ENCODE data around the gene CPTP. TPM values are rescaled to one million over a fixed set of nuclear protein-coding genes. Genes with fewer than 3 reads are reported as not detected.

Gene CPTP
- total and polyA plus RNA-seq, 10 of the 15 experiments (the other 5 are each of a cell fraction or from before 2014, with no cell fraction given): 0.06 to 24.3 (median 10.0) TPM

GRCh38 chr1:1377540-1378205 lies 53.1 kb downstream of the CPTP start (continued):
- TF ChIP-seq SPI1 (IDR thresholded peaks at IDR 0.05; ENCODE audit: borderline replicate concordance, insufficient read depth, low read depth, low read length) (no peak), ZNF622 (IDR thresholded peaks at IDR 0.05) (no peak), CEBPB (IDR thresholded peaks at IDR 0.05; ENCODE audit: borderline replicate concordance in 1 of 2, low read depth in 2 of 2, low read length in 2 of 2) (no peak), SUZ12 (IDR thresholded peaks at IDR 0.05; ENCODE audit: unreplicated experiment) (no peak), FOS (IDR thresholded peaks at IDR 0.05; ENCODE audit: borderline replicate concordance, extremely low read depth, insufficient read length) (no peak), PAX8 (IDR thresholded peaks at IDR 0.05) (no peak), TAF1 (IDR thresholded peaks at IDR 0.05; ENCODE audit: borderline replicate concordance, low read depth, low read length) (no peak), SUPT20H (IDR thresholded peaks at IDR 0.05; ENCODE audit: borderline replicate concordance, control insufficient read depth, low read depth, low read length) (no peak)
- TF ChIP-seq, protein P1, sequence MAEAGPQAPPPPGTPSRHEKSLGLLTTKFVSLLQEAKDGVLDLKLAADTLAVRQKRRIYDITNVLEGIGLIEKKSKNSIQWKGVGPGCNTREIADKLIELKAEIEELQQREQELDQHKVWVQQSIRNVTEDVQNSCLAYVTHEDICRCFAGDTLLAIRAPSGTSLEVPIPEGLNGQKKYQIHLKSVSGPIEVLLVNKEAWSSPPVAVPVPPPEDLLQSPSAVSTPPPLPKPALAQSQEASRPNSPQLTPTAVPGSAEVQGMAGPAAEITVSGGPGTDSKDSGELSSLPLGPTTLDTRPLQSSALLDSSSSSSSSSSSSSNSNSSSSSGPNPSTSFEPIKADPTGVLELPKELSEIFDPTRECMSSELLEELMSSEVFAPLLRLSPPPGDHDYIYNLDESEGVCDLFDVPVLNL (IDR thresholded peaks at IDR 0.05; ENCODE audit: low read depth, low read length): no peak
- TF ChIP-seq, protein P2, sequence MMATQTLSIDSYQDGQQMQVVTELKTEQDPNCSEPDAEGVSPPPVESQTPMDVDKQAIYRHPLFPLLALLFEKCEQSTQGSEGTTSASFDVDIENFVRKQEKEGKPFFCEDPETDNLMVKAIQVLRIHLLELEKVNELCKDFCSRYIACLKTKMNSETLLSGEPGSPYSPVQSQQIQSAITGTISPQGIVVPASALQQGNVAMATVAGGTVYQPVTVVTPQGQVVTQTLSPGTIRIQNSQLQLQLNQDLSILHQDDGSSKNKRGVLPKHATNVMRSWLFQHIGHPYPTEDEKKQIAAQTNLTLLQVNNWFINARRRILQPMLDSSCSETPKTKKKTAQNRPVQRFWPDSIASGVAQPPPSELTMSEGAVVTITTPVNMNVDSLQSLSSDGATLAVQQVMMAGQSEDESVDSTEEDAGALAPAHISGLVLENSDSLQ (IDR thresholded peaks at IDR 0.05): no peak

Small RNA genes lying within 50 kb of the gene (microRNA-seq; reads per million reads assigned to microRNA genes)
- 0.56 reads per million for gene MIR6726
- 0.56 reads per million for gene MIR6727
- not detected for gene MIR6808

Small RNA genes lying within 50 kb of the gene (small RNA-seq; reads per million reads assigned to genes)
- gene MIR6726: not detected

Other genes starting within 250 kb of the CPTP start
Only the 7 nearest of the 24 such genes appear.
- 0.60 and 0.85 TPM in 2 replicates for gene SCNN1D, start 44.4 kb upstream of the CPTP start, total RNA-seq (2014; rRNA removed)
- gene SCNN1D, start 44.4 kb upstream of the CPTP start, total RNA-seq (2014; rRNA removed; fragmentation: Illumina TruSeq; extraction: Trizol): 0.13 and 0.41 TPM in 2 replicates
- 1.9 and 2.3 TPM in 2 replicates for gene SCNN1D, start 44.4 kb upstream of the CPTP start, total RNA-seq (2021)
- 0.10 and 0.18 TPM in 2 replicates for gene SCNN1D, start 44.4 kb upstream of the CPTP start, polyA plus RNA-seq (2011; rRNA removed)
- 0.06 TPM in 1 of 2 replicates, not detected in the other for gene SCNN1D, start 44.4 kb upstream of the CPTP start, polyA plus RNA-seq (2014; fragmentation: Illumina TruSeq; extraction: Trizol)
- gene SCNN1D, start 44.4 kb upstream of the CPTP start, polyA plus RNA-seq (2014; fragmentation: Nextera tagmentation; extraction: Ambion mirVana): under 1 TPM in 1 of 2 experiments, not detected in 1; 0.07 TPM
- 2.0 and 2.3 TPM in 2 replicates for gene SCNN1D, start 44.4 kb upstream of the CPTP start, polyA plus RNA-seq (2014; rRNA removed)
- gene SCNN1D, start 44.4 kb upstream of the CPTP start, polyA plus RNA-seq (2016; fragmentation: Nextera tagmentation; extraction: Ambion mirVana): under 1 TPM; 0.11 to 0.62 TPM
- gene ACAP3, start 16.9 kb upstream of the CPTP start, total RNA-seq (2014; rRNA removed): 17.6 and 22.1 TPM in 2 replicates
- 4.0 and 4.4 TPM in 2 replicates for gene ACAP3, start 16.9 kb upstream of the CPTP start, total RNA-seq (2014; rRNA removed; fragmentation: Illumina TruSeq; extraction: Trizol)
- 29.8 and 34.2 TPM in 2 replicates for gene ACAP3, start 16.9 kb upstream of the CPTP start, total RNA-seq (2021)
- gene ACAP3, start 16.9 kb upstream of the CPTP start, polyA plus RNA-seq (2011; rRNA removed): 4.6 and 8.3 TPM in 2 replicates
- gene ACAP3, start 16.9 kb upstream of the CPTP start, polyA plus RNA-seq (2014; fragmentation: Illumina TruSeq; extraction: Trizol): 0.62 and 4.5 TPM in 2 replicates
- under 1 TPM; 0.05 to 0.11 TPM for gene ACAP3, start 16.9 kb upstream of the CPTP start, polyA plus RNA-seq (2014; fragmentation: Nextera tagmentation; extraction: Ambion mirVana)
- gene ACAP3, start 16.9 kb upstream of the CPTP start, polyA plus RNA-seq (2014; rRNA removed): 28.1 and 32.7 TPM in 2 replicates
- gene ACAP3, start 16.9 kb upstream of the CPTP start, polyA plus RNA-seq (2016; fragmentation: Nextera tagmentation; extraction: Ambion mirVana): 10 to 100 TPM in 1 of 2 experiments, 1 to 10 TPM in 1; 5.9 to 10.9 TPM
- 21.3 and 28.4 TPM in 2 replicates for gene PUSL1, start 16.2 kb upstream of the CPTP start, total RNA-seq (2014; rRNA removed)
- gene PUSL1, start 16.2 kb upstream of the CPTP start, total RNA-seq (2014; rRNA removed; fragmentation: Illumina TruSeq; extraction: Trizol): 5.3 and 6.0 TPM in 2 replicates
- 26.0 and 27.2 TPM in 2 replicates for gene PUSL1, start 16.2 kb upstream of the CPTP start, total RNA-seq (2021)
- 1.9 and 5.0 TPM in 2 replicates for gene PUSL1, start 16.2 kb upstream of the CPTP start, polyA plus RNA-seq (2011; rRNA removed)
- gene PUSL1, start 16.2 kb upstream of the CPTP start, polyA plus RNA-seq (2014; fragmentation: Illumina TruSeq; extraction: Trizol): 0.13 and 2.5 TPM in 2 replicates
- 1 to 10 TPM in 1 of 2 experiments, under 1 TPM in 1; 0.16 to 1.5 TPM for gene PUSL1, start 16.2 kb upstream of the CPTP start, polyA plus RNA-seq (2014; fragmentation: Nextera tagmentation; extraction: Ambion mirVana)
- gene PUSL1, start 16.2 kb upstream of the CPTP start, polyA plus RNA-seq (2014; rRNA removed): 24.3 and 28.6 TPM in 2 replicates
- gene PUSL1, start 16.2 kb upstream of the CPTP start, polyA plus RNA-seq (2016; fragmentation: Nextera tagmentation; extraction: Ambion mirVana): 10 to 100 TPM; 27.5 to 28.4 TPM
- 86.6 and 98.3 TPM in 2 replicates for gene INTS11, start 142 bp upstream of the CPTP start, total RNA-seq (2014; rRNA removed)
- 36.8 and 41.1 TPM in 2 replicates for gene INTS11, start 142 bp upstream of the CPTP start, total RNA-seq (2014; rRNA removed; fragmentation: Illumina TruSeq; extraction: Trizol)
- gene INTS11, start 142 bp upstream of the CPTP start, total RNA-seq (2021): 87.3 and 104 TPM in 2 replicates
- 43.9 and 78.4 TPM in 2 replicates for gene INTS11, start 142 bp upstream of the CPTP start, polyA plus RNA-seq (2011; rRNA removed)
- 55.2 and 64.2 TPM in 2 replicates for gene INTS11, start 142 bp upstream of the CPTP start, polyA plus RNA-seq (2014; fragmentation: Illumina TruSeq; extraction: Trizol)
- gene INTS11, start 142 bp upstream of the CPTP start, polyA plus RNA-seq (2014; fragmentation: Nextera tagmentation; extraction: Ambion mirVana): 1 to 10 TPM; 2.5 to 9.4 TPM
- 117 and 130 TPM in 2 replicates for gene INTS11, start 142 bp upstream of the CPTP start, polyA plus RNA-seq (2014; rRNA removed)
- 10 to 100 TPM; 77.0 to 79.9 TPM for gene INTS11, start 142 bp upstream of the CPTP start, polyA plus RNA-seq (2016; fragmentation: Nextera tagmentation; extraction: Ambion mirVana)
- 0.05 and 0.06 TPM in 2 replicates for gene TAS1R3, start 6.5 kb downstream of the CPTP start, total RNA-seq (2014; rRNA removed)
- gene TAS1R3, start 6.5 kb downstream of the CPTP start, total RNA-seq (2014; rRNA removed; fragmentation: Illumina TruSeq; extraction: Trizol): 0.04 and 0.05 TPM in 2 replicates
- 0.29 and 0.51 TPM in 2 replicates for gene TAS1R3, start 6.5 kb downstream of the CPTP start, total RNA-seq (2021)
- gene TAS1R3, start 6.5 kb downstream of the CPTP start, polyA plus RNA-seq (2011; rRNA removed): 0.03 and 0.08 TPM in 2 replicates
- not detected in 2 replicates for gene TAS1R3, start 6.5 kb downstream of the CPTP start, polyA plus RNA-seq (2014; fragmentation: Illumina TruSeq; extraction: Trizol)
- gene TAS1R3, start 6.5 kb downstream of the CPTP start, polyA plus RNA-seq (2014; fragmentation: Nextera tagmentation; extraction: Ambion mirVana): not detected
- gene TAS1R3, start 6.5 kb downstream of the CPTP start, polyA plus RNA-seq (2014; rRNA removed): 0.19 and 0.41 TPM in 2 replicates
- under 1 TPM; 0.08 to 0.38 TPM for gene TAS1R3, start 6.5 kb downstream of the CPTP start, polyA plus RNA-seq (2016; fragmentation: Nextera tagmentation; extraction: Ambion mirVana)
- 23.5 and 31.1 TPM in 2 replicates for gene DVL1, start 24.6 kb downstream of the CPTP start, total RNA-seq (2014; rRNA removed)
- gene DVL1, start 24.6 kb downstream of the CPTP start, total RNA-seq (2014; rRNA removed; fragmentation: Illumina TruSeq; extraction: Trizol): 6.1 and 7.5 TPM in 2 replicates
- gene DVL1, start 24.6 kb downstream of the CPTP start, total RNA-seq (2021): 29.8 and 30.8 TPM in 2 replicates
- 3.6 and 7.3 TPM in 2 replicates for gene DVL1, start 24.6 kb downstream of the CPTP start, polyA plus RNA-seq (2011; rRNA removed)
- 0.48 and 1.6 TPM in 2 replicates for gene DVL1, start 24.6 kb downstream of the CPTP start, polyA plus RNA-seq (2014; fragmentation: Illumina TruSeq; extraction: Trizol)
- under 1 TPM; 0.10 to 0.53 TPM for gene DVL1, start 24.6 kb downstream of the CPTP start, polyA plus RNA-seq (2014; fragmentation: Nextera tagmentation; extraction: Ambion mirVana)
- gene DVL1, start 24.6 kb downstream of the CPTP start, polyA plus RNA-seq (2014; rRNA removed): 29.6 and 35.6 TPM in 2 replicates
- gene DVL1, start 24.6 kb downstream of the CPTP start, polyA plus RNA-seq (2016; fragmentation: Nextera tagmentation; extraction: Ambion mirVana): 1 to 10 TPM; 1.3 to 1.9 TPM
- not detected in 2 replicates for gene MXRA8, start 33.8 kb downstream of the CPTP start, total RNA-seq (2014; rRNA removed)
- not detected in 2 replicates for gene MXRA8, start 33.8 kb downstream of the CPTP start, total RNA-seq (2014; rRNA removed; fragmentation: Illumina TruSeq; extraction: Trizol)
- gene MXRA8, start 33.8 kb downstream of the CPTP start, total RNA-seq (2021): 0.29 and 0.54 TPM in 2 replicates
- gene MXRA8, start 33.8 kb downstream of the CPTP start, polyA plus RNA-seq (2011; rRNA removed): 0.11 and 0.20 TPM in 2 replicates
- not detected in 2 replicates for gene MXRA8, start 33.8 kb downstream of the CPTP start, polyA plus RNA-seq (2014; fragmentation: Illumina TruSeq; extraction: Trizol)
- not detected for gene MXRA8, start 33.8 kb downstream of the CPTP start, polyA plus RNA-seq (2014; fragmentation: Nextera tagmentation; extraction: Ambion mirVana)
- gene MXRA8, start 33.8 kb downstream of the CPTP start, polyA plus RNA-seq (2014; rRNA removed): 0.19 and 0.27 TPM in 2 replicates
- gene MXRA8, start 33.8 kb downstream of the CPTP start, polyA plus RNA-seq (2016; fragmentation: Nextera tagmentation; extraction: Ambion mirVana): under 1 TPM in 1 of 2 experiments, not detected in 1; 0.15 TPM

Data from GM12878 (cell line).